Ectodermal cell (in vitro differentiated cells): ENCODE measurements around the gene EPS8.

ENCODE experiments used
- H3K27ac ChIP-seq: 2 replicates; pipeline ENCODE4 v1.7.0; 2013; ENCODE audit warnings: mild to moderate bottlenecking, low read depth, low read length; ENCODE audit not compliant: insufficient read depth, poor library complexity, severe bottlenecking
- H3K27me3 ChIP-seq: 2 replicates; pipeline ENCODE4 v1.7.0; 2013; ENCODE audit warnings: mild to moderate bottlenecking, low read length; ENCODE audit not compliant: insufficient read depth, control insufficient read depth, poor library complexity, severe bottlenecking
- H3K36me3 ChIP-seq: one replicate; pipeline ENCODE4 v1.7.0; 2013; ENCODE audit warnings: low read length; ENCODE audit not compliant: control insufficient read depth, insufficient read depth
- H3K4me1 ChIP-seq: one replicate; pipeline ENCODE4 v1.7.0; 2013; ENCODE audit warnings: low read length; ENCODE audit not compliant: control insufficient read depth, insufficient read depth
- H3K4me3 ChIP-seq: 2 replicates; pipeline ENCODE4 v1.7.0; 2013; ENCODE audit warnings: low read depth, low read length, control low read depth; ENCODE audit not compliant: insufficient read depth
- H3K9me3 ChIP-seq: 2 replicates; pipeline ENCODE4 v1.7.0; 2013; ENCODE audit warnings: mild to moderate bottlenecking, low read length, moderate library complexity; ENCODE audit not compliant: control insufficient read depth
- WGBS, 2 experiments: methylation state at CpG; one replicate each; pipeline ENCODE4 v1.1.7; 2013; ENCODE audit warnings: missing lambda C conversion rate in 2 of 2; 5-methylcytosine and 5-hydroxymethylcytosine counted together

The EPS8 gene

GRCh38 chr12:15738438-15739015, 50.7 kb downstream of the EPS8 start:
- no peaks in the 10 kb centered on the region for H3K36me3 ChIP-seq
- WGBS, 2 experiments: 92 to 93% methylated on average over 3 of the region's 3 CpGs
- H3K9me3 ChIP-seq: no peaks in the 10 kb centered on the region
- no peaks in the 10 kb centered on the region for H3K4me1 ChIP-seq
- H3K27ac ChIP-seq: no peak overlapping the region
- H3K27me3 ChIP-seq: no peaks in the 10 kb centered on the region
- H3K4me3 ChIP-seq: no peak overlapping the region

- Histone ChIP-seq H3K4me1 (no peaks in the 10 kb centered on the region), H3K27me3 (no peaks in the 10 kb centered on the region), H3K27ac (no peak overlapping the region), H3K36me3 (no peaks in the 10 kb centered on the region), H3K9me3 (no peaks in the 10 kb centered on the region), H3K4me3 (no peak overlapping the region)
- WGBS, 2 experiments: 92% methylated on average over 5 of the region's 5 CpGs
These were observed 53.2 kb downstream of the EPS8 start for GRCh38 chr12:15735837-15736615.

DNA sequence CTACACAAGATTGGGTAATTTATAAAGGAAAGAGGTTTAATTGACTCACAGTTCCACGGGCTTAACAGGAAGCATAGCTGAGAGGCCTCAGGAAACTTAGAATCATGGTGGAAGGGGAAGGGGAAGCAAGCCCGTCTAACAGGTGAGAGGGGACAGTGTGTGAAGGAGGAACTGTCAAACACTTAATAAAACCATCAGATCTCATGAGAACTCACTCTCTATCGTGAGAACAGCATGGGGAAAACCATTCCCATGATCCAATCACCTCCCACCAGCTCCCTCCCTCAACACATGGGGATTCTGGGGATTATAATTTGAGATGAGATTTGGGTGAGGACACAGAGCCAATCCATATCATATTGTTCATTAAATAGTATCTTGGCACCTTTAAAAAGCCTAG, 56.1 kb downstream of the EPS8 start:
- WGBS, 2 experiments: 88% methylated on average over 3 of the region's 3 CpGs
- Histone ChIP-seq H3K4me3 (no peak overlapping the region), H3K36me3 (no peaks in the 10 kb centered on the region), H3K27me3 (no peaks in the 10 kb centered on the region), H3K4me1 (no peaks in the 10 kb centered on the region), H3K27ac (no peak overlapping the region), H3K9me3 (no peaks in the 10 kb centered on the region)

- H3K36me3 ChIP-seq: no peaks in the 10 kb centered on the region
- WGBS, 2 experiments: 89 to 92% methylated on average over 4 to 6 of the region's 6 CpGs
- H3K4me1 ChIP-seq: no peaks in the 10 kb centered on the region
- no peak overlapping the region for H3K4me3 ChIP-seq
- H3K27ac ChIP-seq: no peak overlapping the region
- no peaks in the 10 kb centered on the region for H3K9me3 ChIP-seq
- no peaks in the 10 kb centered on the region for H3K27me3 ChIP-seq
These were observed 56.7 kb downstream of the EPS8 start for GRCh38 chr12:15732341-15733061.

DNA sequence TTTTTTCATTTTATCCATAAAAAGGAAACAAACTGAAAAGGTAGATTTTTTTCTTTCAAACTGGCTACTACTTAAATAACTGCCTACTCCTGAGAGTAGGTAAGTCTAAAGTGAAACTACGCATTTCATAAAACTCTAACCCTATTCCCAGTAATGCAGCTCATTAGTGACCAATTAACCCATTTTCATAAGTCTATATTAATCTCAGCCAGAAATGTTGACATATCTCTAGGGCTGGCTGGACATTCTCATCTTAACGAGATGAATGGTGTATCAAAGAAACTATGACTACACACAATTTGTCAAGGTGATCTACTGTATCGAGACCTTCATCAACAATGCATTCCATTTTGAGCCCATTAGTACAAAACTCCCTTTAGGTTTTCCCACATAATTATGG, 57.2 kb downstream of the EPS8 start:
- Histone ChIP-seq H3K4me1 (no peaks in the 10 kb centered on the region), H3K4me3 (no peak overlapping the region), H3K27ac (no peak overlapping the region), H3K27me3 (no peaks in the 10 kb centered on the region), H3K9me3 (no peaks in the 10 kb centered on the region), H3K36me3 (no peaks in the 10 kb centered on the region)
- WGBS, 2 experiments: 84 to 99% methylated on average over 3 of the region's 3 CpGs

DNA sequence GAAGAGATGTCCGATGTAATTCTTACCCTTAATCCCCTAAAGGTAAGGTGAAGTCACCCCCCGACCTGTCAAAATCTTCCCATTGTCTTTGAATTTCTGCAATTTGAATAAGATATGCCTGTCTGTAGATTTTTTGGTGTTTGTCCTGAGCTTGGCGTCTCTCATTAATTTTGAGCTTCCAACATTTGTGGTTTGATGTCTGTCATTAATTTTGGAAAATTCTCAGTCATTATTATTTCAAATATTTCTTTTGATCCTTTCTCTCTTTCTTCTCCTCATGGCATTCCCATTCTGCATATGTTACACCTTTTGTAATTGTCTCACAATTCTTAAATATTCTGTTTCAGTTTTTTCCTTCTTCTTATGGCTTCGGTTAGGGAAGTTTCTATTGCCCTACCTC, 60.1 kb downstream of the EPS8 start:
- H3K4me1 ChIP-seq: peaks cover 6% of the 10 kb centered on the region
- H3K4me3 ChIP-seq: no peak overlapping the region
- H3K36me3 ChIP-seq: no peaks in the 10 kb centered on the region
- H3K27ac ChIP-seq: no peak overlapping the region
- H3K27me3 ChIP-seq: no peaks in the 10 kb centered on the region
- no peaks in the 10 kb centered on the region for H3K9me3 ChIP-seq
- WGBS, 2 experiments: 92 to 100% methylated on average over 1 to 4 of the region's 4 CpGs

DNA sequence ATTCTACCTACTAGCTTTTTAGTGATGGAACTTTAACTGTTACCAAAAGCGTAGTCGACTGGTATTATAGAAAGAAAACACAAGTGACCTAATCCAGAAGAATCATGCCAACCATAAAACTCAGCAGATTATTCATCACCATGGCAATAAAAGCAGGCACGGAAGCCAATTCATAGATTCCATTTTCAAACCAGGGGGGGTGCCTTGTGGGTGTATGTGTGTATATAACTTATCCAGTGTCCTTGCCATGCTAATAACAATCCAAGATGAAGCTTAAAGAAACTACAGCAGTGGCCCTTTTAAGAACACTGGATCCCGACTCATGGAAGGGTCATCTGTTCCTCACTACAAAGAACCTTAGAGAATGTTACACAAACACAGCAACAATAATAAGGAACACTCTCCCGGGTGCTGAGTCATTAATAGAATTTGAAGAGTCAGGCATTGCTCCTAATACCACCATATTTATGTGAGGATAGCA, 61.0 kb downstream of the EPS8 start:
- Histone ChIP-seq H3K4me3 (no peak overlapping the region), H3K27me3 (no peaks in the 10 kb centered on the region), H3K9me3 (no peaks in the 10 kb centered on the region), H3K4me1 (peaks cover 6% of the 10 kb centered on the region), H3K27ac (no peak overlapping the region), H3K36me3 (no peaks in the 10 kb centered on the region)
- WGBS, 2 experiments: 93 to 96% methylated on average over 3 of the region's 5 CpGs

GRCh38 chr12:15726878-15727150, 62.4 kb downstream of the EPS8 start:
- no peaks in the 10 kb centered on the region for H3K9me3 ChIP-seq
- peaks cover 6% of the 10 kb centered on the region for H3K4me1 ChIP-seq
- H3K27ac ChIP-seq: no peak overlapping the region
- H3K4me3 ChIP-seq: no peak overlapping the region
- H3K27me3 ChIP-seq: no peaks in the 10 kb centered on the region
- no peaks in the 10 kb centered on the region for H3K36me3 ChIP-seq

GRCh38 chr12:15726027-15726877, 62.9 kb downstream of the EPS8 start:
- Histone ChIP-seq H3K4me1 (peaks cover 6% of the 10 kb centered on the region), H3K36me3 (no peaks in the 10 kb centered on the region), H3K27me3 (no peaks in the 10 kb centered on the region), H3K4me3 (no peak overlapping the region), H3K27ac (no peak overlapping the region), H3K9me3 (no peaks in the 10 kb centered on the region)
- 82 to 84% methylated on average over 2 of the region's 2 CpGs for WGBS, 2 experiments

GRCh38 chr12:15722951-15723350, 66.2 kb downstream of the EPS8 start:
- Histone ChIP-seq H3K4me1 (peaks cover 6% of the 10 kb centered on the region), H3K9me3 (no peaks in the 10 kb centered on the region), H3K27ac (no peak overlapping the region), H3K27me3 (no peaks in the 10 kb centered on the region), H3K4me3 (no peak overlapping the region), H3K36me3 (no peaks in the 10 kb centered on the region)
- WGBS, 2 experiments: 92 to 100% methylated on average over 1 of the region's 1 CpG
